GM12878 (cell line): ENCODE results near the gene JMJD7. TPM values are rescaled to one million over a fixed set of nuclear protein-coding genes. Genes with fewer than 3 reads are reported as not detected.

Experiments
- BHLHE40 ChIP-seq, 2 experiments: fragments of 450-650 bp in 1 of 2; IDR thresholded peaks; 2 replicates each; pipeline ENCODE4 v1.6.1; 2011 to 2017; ENCODE audit warnings: low read depth in 2 of 2, borderline replicate concordance in 1 of 2, improper control_type of control experiment in 1 of 2, low read length in 1 of 2, mild to moderate bottlenecking in 1 of 2
- CREB1 ChIP-seq: IDR thresholded peaks from 2 replicates; pipeline ENCODE4 v1.6.1; 2012; ENCODE audit warnings: low read depth, mild to moderate bottlenecking, inconsistent platforms
- DPF2 ChIP-seq: fragments of 450-650 bp; IDR thresholded peaks from 2 replicates; pipeline ENCODE4 v1.6.1; 2017; ENCODE audit warnings: mild to moderate bottlenecking
- EGR1 ChIP-seq, 2 experiments: IDR thresholded peaks; 1 replicate in 1 of 2; 2 replicates in 1 of 2; pipeline ENCODE4 v1.6.1; 2011 to 2012; ENCODE audit warnings: low read depth in 2 of 2, low read length in 2 of 2, borderline replicate concordance in 1 of 2, mild to moderate bottlenecking in 1 of 2, moderate library complexity in 1 of 2
- ESRRA ChIP-seq: IDR thresholded peaks from 2 replicates; pipeline ENCODE4 v1.6.1; 2012; ENCODE audit warnings: mild to moderate bottlenecking, low read length, improper control_type of control experiment
- FOXK2 ChIP-seq: fragments of 450-650 bp; IDR thresholded peaks from 2 replicates; pipeline ENCODE4 v1.6.1; 2017; ENCODE audit warnings: mild to moderate bottlenecking, moderate library complexity
- IRF4 ChIP-seq: IDR thresholded peaks from 2 replicates; pipeline ENCODE4 v1.6.1; 2011; ENCODE audit warnings: low read depth, low read length
- KAT2A ChIP-seq: conservative IDR thresholded peaks from 2 replicates; pipeline ENCODE4 v1.6.1; 2011; ENCODE audit warnings: low read depth, low read length; ENCODE audit not compliant: control insufficient read depth
- MXI1 ChIP-seq: fragments of 150-350 bp; IDR thresholded peaks from 2 replicates; pipeline ENCODE4 v1.6.1; 2011; ENCODE audit warnings: low read depth, mild to moderate bottlenecking, inconsistent platforms, low read length, improper control_type of control experiment
- MYC ChIP-seq: IDR thresholded peaks from 2 replicates; pipeline ENCODE4 v1.6.1; 2011; ENCODE audit warnings: mild to moderate bottlenecking, low read length, moderate library complexity, inconsistent platforms; ENCODE audit not compliant: insufficient read depth, insufficient replicate concordance, insufficient read length, severe bottlenecking
- NFIC ChIP-seq: IDR thresholded peaks from 2 replicates; pipeline ENCODE4 v1.6.1; 2012; ENCODE audit warnings: low read depth, mild to moderate bottlenecking, inconsistent platforms, low read length, moderate library complexity
- NFYA ChIP-seq: IDR thresholded peaks from 2 replicates; pipeline ENCODE4 v1.6.1; 2011; ENCODE audit warnings: low read depth, mild to moderate bottlenecking, low read length, improper control_type of control experiment, borderline replicate concordance
- NR2C2 ChIP-seq: IDR thresholded peaks from 2 replicates; pipeline ENCODE4 v1.6.1; 2011; ENCODE audit warnings: borderline replicate concordance, low read depth; ENCODE audit not compliant: control insufficient read depth, insufficient read length
- PAX5 ChIP-seq: IDR thresholded peaks from 2 replicates; pipeline ENCODE4 v1.6.1; 2011; ENCODE audit warnings: low read depth, low read length, borderline replicate concordance
- POLR2AphosphoS5 ChIP-seq: IDR thresholded peaks from 2 replicates; pipeline ENCODE4 v1.6.1; 2011; ENCODE audit warnings: mild to moderate bottlenecking, low read length, inconsistent platforms
- RB1 ChIP-seq: fragments of 450-650 bp; formaldehyde crosslinking; IDR thresholded peaks from 2 replicates; pipeline ENCODE4 v1.6.1; 2017; ENCODE audit warnings: mild to moderate bottlenecking, borderline replicate concordance
- RELA ChIP-seq: fragments of 450-650 bp; IDR thresholded peaks from 2 replicates; pipeline ENCODE4 v1.8.0; 2014; ENCODE audit warnings: borderline replicate concordance; ENCODE audit not compliant: partially characterized antibody
- SMAD5 ChIP-seq: IDR thresholded peaks from 2 replicates; pipeline ENCODE4 v1.6.1; 2016; ENCODE audit warnings: antibody characterized with exemption, low read depth
- SREBF2 ChIP-seq: IDR thresholded peaks from 2 replicates; pipeline ENCODE4 v1.6.1; 2012; ENCODE audit warnings: mild to moderate bottlenecking, low read length
- SUPT20H ChIP-seq: IDR thresholded peaks from 2 replicates; pipeline ENCODE4 v1.6.1; 2011; ENCODE audit warnings: low read depth, mild to moderate bottlenecking, low read length, moderate library complexity, borderline replicate concordance; ENCODE audit not compliant: control insufficient read depth
- TCF12 ChIP-seq: IDR thresholded peaks from 2 replicates; pipeline ENCODE4 v1.6.1; 2011; ENCODE audit warnings: low read depth, mild to moderate bottlenecking, low read length
- YBX1 ChIP-seq: fragments of 450-650 bp; IDR thresholded peaks from 2 replicates; pipeline ENCODE4 v1.6.1; 2016; ENCODE audit warnings: antibody characterized with exemption
- YY1 ChIP-seq: IDR thresholded peaks from 2 replicates; pipeline ENCODE4 v1.6.1; 2011; ENCODE audit warnings: low read depth, mild to moderate bottlenecking, low read length
- ZNF207 ChIP-seq: fragments of 450-650 bp; IDR thresholded peaks from 2 replicates; pipeline ENCODE4 v1.6.1; 2014; ENCODE audit warnings: antibody characterized with exemption, mild to moderate bottlenecking, borderline replicate concordance
- polyA plus RNA-seq, 11 experiments: library from polyadenylated mRNA; depleted of rRNA in 4 of 11; unstranded in 6 of 11; stranded (reverse) in 5 of 11; fragments of >200 nt; fragmentation: Nextera tagmentation in 4 of 11; fragmentation: Illumina TruSeq in 1 of 11; extraction: Ambion mirVana in 4 of 11; extraction: Trizol in 1 of 11; gene quantifications; 1 replicate in 1 of 11; 2 replicates in 10 of 11; pipeline versions ENCODE4 v1.2.1 to v1.2.3, GENCODE V29; 2011 to 2016; ENCODE audit warnings: inconsistent platforms in 2 of 11, missing spikeins in 2 of 11, low read depth in 1 of 11
- total RNA-seq, 4 experiments: library from RNA; depleted of rRNA in 3 of 4; stranded (reverse); fragments of >200 nt in 3 of 4; fragmentation: Illumina TruSeq in 1 of 4; extraction: Trizol in 1 of 4; gene quantifications; 2 replicates each; pipeline versions ENCODE4 v1.2.1 to v1.2.3, GENCODE V29; 2013 to 2021
- TF ChIP-seq, protein P1 (sequence below): IDR thresholded peaks from 2 replicates; pipeline ENCODE4 v1.6.1; 2012; ENCODE audit warnings: low read length, inconsistent platforms
- TF ChIP-seq, protein P2 (sequence below): IDR thresholded peaks from 2 replicates; pipeline ENCODE4 v1.6.1; 2011; ENCODE audit warnings: mild to moderate bottlenecking, low read depth, low read length, moderate library complexity; ENCODE audit not compliant: insufficient replicate concordance
- TF ChIP-seq, protein P3 (sequence below): fragments of 450-650 bp; IDR thresholded peaks from 2 replicates; pipeline ENCODE4 v1.6.1; 2016; ENCODE audit warnings: mild to moderate bottlenecking

JMJD7 gene
- total and polyA plus RNA-seq, 10 of the 15 experiments (the other 5 are each of a cell fraction or from before 2014, with no cell fraction given): 0.79 to 12.2 (median 6.5) TPM

DNA sequence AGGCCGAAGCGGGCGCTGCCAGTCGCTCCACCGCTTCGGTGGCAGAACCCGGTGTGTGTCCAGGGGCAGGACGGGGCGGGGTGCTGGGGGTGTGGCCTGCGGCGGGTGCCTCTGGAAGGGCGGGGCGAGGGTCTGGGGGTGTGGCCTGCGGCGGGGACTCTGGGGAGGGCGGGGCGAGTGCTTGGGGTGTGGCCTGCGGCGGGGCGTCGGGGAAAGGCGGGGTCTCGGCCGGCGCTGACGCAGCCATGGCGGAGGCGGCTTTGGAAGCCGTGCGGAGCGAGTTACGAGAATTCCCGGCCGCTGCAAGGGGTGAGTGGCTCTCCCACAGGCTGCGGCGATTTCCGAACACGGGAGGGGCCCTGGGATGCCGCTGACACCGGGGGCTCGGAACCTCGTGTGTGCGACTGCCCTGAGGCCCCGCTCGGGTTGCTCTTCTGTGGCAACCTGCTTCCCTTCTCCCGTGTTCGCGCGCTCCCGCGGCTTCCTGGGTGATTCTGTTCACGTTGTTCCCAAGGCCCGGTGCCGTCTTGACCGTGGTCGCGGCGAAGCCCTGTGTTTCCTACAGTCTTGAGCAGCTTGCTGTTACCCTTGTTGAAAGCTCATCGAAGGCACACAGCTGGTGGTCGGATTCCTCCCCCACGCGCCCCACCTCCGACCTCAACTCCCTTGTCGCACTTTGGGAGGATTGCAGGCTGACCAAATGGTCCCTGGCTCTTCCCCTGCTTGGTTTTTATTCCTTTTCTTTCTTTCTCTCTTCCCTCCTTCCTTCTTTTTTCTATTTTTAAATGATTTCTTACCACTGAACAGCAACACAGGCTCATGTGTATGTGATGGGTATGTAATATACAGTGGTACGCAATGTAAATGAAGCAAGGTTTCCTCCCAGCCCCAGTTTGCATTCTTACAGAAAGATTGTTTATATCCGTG lies at the start of gene JMJD7 (continued):
- TF ChIP-seq, protein P1, sequence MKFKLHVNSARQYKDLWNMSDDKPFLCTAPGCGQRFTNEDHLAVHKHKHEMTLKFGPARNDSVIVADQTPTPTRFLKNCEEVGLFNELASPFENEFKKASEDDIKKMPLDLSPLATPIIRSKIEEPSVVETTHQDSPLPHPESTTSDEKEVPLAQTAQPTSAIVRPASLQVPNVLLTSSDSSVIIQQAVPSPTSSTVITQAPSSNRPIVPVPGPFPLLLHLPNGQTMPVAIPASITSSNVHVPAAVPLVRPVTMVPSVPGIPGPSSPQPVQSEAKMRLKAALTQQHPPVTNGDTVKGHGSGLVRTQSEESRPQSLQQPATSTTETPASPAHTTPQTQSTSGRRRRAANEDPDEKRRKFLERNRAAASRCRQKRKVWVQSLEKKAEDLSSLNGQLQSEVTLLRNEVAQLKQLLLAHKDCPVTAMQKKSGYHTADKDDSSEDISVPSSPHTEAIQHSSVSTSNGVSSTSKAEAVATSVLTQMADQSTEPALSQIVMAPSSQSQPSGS: no peak
- peak in 1 of 2 experiments; percentile 48; a peak in 1 of 3 replicates for TF ChIP-seq EGR1 (IDR thresholded peaks at IDR 0.05; ENCODE audit: borderline replicate concordance in 1 of 2, low read depth in 2 of 2, low read length in 2 of 2)
- peak; percentile 82 for TF ChIP-seq YY1
- TF ChIP-seq BHLHE40 (IDR thresholded peaks at IDR 0.05; ENCODE audit: borderline replicate concordance in 1 of 2, low read depth in 2 of 2, low read length in 1 of 2): peak in 1 of 2 experiments; percentile 58; a peak in 1 of 4 replicates
- TF ChIP-seq RB1: peak; percentile 19; the same call in 1 of the 2 replicates
- peak; percentile 40; the same call in 1 of the 2 replicates for TF ChIP-seq DPF2
- no peak for TF ChIP-seq NR2C2
- TF ChIP-seq YBX1: no peak
- TF ChIP-seq NFIC: no peak
- no peak for TF ChIP-seq ESRRA
- TF ChIP-seq SREBF2: no peak
- no peak for TF ChIP-seq KAT2A
- TF ChIP-seq MXI1: peak; percentile 30; the same call in 1 of the 2 replicates
- no peak for TF ChIP-seq SUPT20H
- no peak for TF ChIP-seq FOXK2
- TF ChIP-seq, protein P2, sequence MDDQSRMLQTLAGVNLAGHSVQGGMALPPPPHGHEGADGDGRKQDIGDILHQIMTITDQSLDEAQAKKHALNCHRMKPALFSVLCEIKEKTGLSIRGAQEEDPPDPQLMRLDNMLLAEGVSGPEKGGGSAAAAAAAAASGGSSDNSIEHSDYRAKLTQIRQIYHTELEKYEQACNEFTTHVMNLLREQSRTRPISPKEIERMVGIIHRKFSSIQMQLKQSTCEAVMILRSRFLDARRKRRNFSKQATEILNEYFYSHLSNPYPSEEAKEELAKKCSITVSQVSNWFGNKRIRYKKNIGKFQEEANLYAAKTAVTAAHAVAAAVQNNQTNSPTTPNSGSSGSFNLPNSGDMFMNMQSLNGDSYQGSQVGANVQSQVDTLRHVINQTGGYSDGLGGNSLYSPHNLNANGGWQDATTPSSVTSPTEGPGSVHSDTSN: no peak
- peak; percentile 62; the same call in 1 of the 2 replicates for TF ChIP-seq POLR2AphosphoS5
- TF ChIP-seq TCF12: no peak
- TF ChIP-seq CREB1: 0 out of 2 replicates have a peak, but pooled peaks have one; percentile 36
- TF ChIP-seq, protein P3, sequence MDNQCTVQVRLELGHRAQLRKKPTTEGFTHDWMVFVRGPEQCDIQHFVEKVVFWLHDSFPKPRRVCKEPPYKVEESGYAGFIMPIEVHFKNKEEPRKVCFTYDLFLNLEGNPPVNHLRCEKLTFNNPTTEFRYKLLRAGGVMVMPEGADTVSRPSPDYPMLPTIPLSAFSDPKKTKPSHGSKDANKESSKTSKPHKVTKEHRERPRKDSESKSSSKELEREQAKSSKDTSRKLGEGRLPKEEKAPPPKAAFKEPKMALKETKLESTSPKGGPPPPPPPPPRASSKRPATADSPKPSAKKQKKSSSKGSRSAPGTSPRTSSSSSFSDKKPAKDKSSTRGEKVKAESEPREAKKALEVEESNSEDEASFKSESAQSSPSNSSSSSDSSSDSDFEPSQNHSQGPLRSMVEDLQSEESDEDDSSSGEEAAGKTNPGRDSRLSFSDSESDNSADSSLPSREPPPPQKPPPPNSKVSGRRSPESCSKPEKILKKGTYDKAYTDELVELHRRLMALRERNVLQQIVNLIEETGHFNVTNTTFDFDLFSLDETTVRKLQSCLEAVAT: no peak
- peak; percentile 42 for TF ChIP-seq RELA
- 0 out of 2 replicates have a peak, but pooled peaks have one; percentile 18 for TF ChIP-seq PAX5
- no peak for TF ChIP-seq SMAD5
- no peak for TF ChIP-seq ZNF207
- no peak for TF ChIP-seq IRF4
- TF ChIP-seq MYC: no peak
- no peak for TF ChIP-seq NFYA
